Sciatic nerve (tissue), 2 donors: ENCODE measurements around the gene CACNA1S. TPM values are rescaled to one million over a fixed set of nuclear protein-coding genes. Genes with fewer than 3 reads are reported as not detected.
A peak's percentile ranks its signal among the peaks of the same experiment; 100 is the strongest.

ENCODE experiments used
- ATAC-seq: fragments of 200-7000 bp; cut with Tn5 transposase; one replicate; pipeline ENCODE4 v1.9.1; 2020; ENCODE audit warnings: mild to moderate bottlenecking, moderate library complexity
- DNase-seq: peaks from one replicate; pipeline ENCODE4 v3.0.0-alpha.2; 2020; ENCODE audit warnings: low spot score
- intact Hi-C: fragments of 100-400 bp; cut with DNase I; formaldehyde crosslinking; loops from one replicate; pipeline ENCODE4 v1.14.2; 2022
- total RNA-seq: library from RNA; stranded (reverse); fragmentation: NEBNext Ultra II Directional; extraction: Animal tissue kit (Norgen Biotek cat#: 25700); gene quantifications from one replicate; pipeline ENCODE4 v1.2.1, GENCODE V29; 2021
- donor health status: DM: no; HTN: no; CAD: no.
- donor health status: DM: no; HTN: no; CAD: no.

Gene CACNA1S
- total RNA-seq, 1 donor from 2014 or later = not detected

DNA sequence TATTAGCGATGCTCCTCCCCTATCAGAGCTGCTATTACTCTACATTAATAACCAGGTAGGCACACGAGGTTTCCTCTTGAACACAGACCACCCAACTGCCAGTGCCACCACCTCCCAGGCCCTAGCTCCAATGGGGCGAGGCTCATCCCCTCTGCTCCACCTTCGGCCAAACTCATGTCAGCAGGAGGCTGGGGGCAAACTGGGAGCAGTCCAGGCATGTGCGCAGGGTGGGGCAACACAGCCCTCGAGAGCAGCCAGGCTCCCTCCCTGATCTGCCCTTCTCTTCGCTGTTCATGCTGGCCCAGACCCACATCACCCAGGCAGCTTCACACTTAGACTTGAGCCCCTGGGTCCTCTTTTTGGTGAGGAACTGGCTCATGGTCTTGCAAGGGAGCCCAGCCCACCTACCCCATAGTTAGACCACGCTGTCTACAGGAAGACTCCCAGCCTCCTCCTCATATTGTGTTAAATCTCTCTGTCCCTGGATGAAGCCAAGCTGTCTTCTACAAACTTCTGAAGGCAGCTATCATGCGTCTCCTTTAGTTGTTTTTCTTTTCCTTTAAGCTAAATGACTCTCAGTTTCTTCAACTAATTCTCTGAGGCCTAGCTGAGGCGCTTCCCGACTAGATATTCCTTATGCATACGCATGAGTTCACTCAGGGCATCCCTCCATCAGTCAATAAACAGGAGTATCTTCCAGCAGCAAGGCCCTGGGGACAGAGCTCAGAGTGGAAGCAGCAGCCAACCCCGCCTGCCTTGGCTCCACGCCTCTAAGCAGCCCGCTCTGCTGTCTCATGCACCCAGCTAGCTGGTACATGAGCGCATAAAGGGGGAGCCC is 30.0 kb upstream of the CACNA1S start:
- intact Hi-C loops = no loop called here
- peak; percentile 76 for DNase-seq
- peak; percentile 79 for ATAC-seq

GRCh38 chr1:201141418-201141817 is 29.2 kb upstream of the CACNA1S start:
- intact Hi-C loops = no loop called here
- no peak for ATAC-seq
- DNase-seq = no peak

- DNase-seq (no peak), ATAC-seq (no peak)
- intact Hi-C loops = no loop called here
Measured at GRCh38 chr1:201140941-201141260, 28.7 kb upstream of the CACNA1S start.

DNA sequence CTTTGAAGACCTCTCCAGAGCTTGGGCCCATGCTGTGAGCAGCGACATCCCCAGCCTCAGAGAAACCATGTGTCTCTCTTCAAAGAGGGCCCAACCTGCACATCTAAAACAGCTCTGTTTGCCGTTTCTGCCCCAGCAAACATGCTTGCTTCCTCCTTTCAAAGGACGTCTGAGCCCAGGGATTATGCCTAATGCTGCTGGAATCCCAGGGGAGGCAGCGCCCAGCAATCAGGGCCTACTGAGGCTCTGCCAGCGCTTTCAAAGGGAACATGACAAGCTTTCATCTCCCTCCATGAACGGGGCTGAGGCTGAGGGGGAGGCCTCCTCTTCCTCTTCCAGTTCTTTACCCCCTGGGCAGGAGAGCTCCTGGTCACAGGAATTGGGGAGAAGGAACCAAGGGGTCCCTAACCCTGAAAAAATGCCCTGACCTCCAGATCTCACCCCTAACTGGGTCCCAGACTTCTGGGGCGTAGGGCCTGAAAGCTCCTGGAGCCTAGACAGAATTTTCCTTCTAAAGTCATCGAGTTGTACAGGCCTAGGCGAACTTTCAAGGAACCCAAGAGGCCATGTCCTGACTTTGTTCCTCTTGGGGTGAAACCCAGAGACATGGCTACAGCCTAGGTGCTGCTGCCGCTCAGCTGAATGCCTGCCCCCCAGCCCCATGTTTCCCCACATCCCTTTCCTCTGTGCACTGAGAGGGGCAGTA is 28.2 kb upstream of the CACNA1S start:
- intact Hi-C loops = no loop called here
- no peak for ATAC-seq
- peak; percentile 42 for DNase-seq

DNA sequence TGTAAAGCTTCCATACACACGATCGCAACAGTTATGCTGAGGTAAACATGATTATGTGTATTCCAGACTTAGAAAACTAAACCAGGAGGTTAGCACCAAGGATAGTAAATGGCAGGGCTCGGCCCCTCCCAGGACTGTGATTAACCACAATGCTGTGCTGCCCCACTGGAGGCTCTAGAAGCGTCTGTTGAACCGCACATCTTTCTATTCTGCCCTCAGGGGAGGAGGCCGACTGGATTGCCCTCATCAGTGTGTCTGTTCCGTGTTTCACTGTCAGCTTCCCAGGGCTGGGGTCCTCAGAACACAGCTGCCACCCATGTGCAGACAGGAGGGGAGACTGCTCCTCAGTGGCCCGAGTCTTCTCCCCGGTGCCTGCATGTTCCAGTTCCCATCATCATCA is 27.5 kb upstream of the CACNA1S start:
- DNase-seq = no peak

GRCh38 chr1:201139306-201139705 is 27.1 kb upstream of the CACNA1S start:
- intact Hi-C loops = no loop called here

More for the DNA sequence above, 27.5 kb upstream of the CACNA1S start:
- no peak for ATAC-seq
- intact Hi-C loops = no loop called here

DNA sequence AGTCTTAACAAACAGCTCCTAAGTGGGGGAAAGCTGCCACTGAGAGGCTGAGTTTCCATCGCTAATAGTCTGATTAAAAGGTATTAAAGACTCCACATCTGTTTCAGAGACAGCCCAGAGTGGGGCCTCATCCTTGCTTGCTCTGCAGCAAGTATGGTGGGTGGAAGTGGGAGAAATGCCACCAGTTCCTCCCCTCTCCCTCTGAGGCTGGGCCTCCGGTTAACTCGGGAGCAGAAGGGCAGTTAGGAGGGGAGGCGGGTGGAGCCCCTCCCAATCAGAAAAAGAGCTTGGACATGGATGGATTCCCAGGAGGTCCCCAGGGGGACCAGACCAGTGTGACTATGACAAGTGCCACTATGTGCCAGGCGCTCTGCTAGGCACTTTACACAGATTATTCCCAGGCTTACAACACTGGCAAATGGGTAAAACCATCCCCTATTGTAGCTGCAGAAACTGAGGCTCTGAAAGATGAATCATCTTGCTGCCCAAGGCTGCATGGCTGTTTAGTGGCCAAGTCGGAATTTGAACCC is 26.1 kb upstream of the CACNA1S start:
- ATAC-seq (no peak), DNase-seq (no peak)
- intact Hi-C loops = no loop called here

More at GRCh38 chr1:201139306-201139705, 27.1 kb upstream of the CACNA1S start:
- ATAC-seq (no peak), DNase-seq (no peak)

GRCh38 chr1:201137579-201138310 is 25.5 kb upstream of the CACNA1S start:
- peak; percentile 74 for ATAC-seq
- intact Hi-C loops = no loop called here
- DNase-seq = peak; percentile 73

GRCh38 chr1:201137024-201137392 is 24.8 kb upstream of the CACNA1S start:
- ATAC-seq (no peak), DNase-seq (no peak)
- intact Hi-C loops = no loop called here

GRCh38 chr1:201136355-201137023 is 24.3 kb upstream of the CACNA1S start:
- intact Hi-C loops = no loop called here
- DNase-seq (no peak), ATAC-seq (no peak)

DNA sequence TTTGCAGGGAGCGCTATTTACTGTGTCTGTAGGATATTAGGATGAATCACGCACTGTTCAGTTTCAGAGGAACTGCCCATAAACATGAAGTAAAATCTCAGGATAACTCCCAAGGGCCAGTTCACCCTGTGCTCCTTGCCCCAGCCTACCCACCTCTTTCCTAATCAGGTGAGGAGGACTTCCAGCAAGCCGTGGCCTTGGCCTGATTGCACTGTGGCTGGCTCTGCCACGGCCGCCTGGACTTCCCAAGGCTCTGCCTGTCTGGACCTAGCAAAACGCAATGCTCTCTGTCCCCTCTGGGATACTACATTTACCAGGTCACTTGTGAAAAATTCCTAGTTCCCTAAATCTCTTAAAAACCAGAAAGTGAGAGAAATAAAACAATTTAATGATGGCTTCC is 22.2 kb upstream of the CACNA1S start:
- intact Hi-C loops = no loop called here

DNA sequence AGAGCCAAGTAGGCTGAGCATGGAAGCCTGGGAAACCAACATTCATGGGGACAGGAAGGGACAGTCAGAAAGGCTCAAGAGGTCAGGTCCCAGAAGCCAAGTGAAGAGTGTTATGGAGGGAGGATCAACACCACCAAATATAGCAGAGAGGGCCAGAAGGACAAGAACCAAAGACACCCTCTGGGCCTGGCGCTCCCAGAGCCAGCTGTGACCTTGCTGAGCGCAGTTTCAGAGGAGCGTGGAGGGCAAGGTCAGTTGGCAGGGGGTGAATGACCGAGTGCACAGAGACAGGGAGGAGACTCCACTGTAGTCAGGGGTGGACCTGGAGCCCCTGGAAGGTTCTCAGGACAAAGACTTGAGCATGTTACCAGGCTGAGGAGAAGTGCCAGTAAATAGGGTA is 19.2 kb upstream of the CACNA1S start:
- intact Hi-C loops = no loop called here
- ATAC-seq = no peak
- DNase-seq = no peak

More for the DNA sequence above, 22.2 kb upstream of the CACNA1S start:
- ATAC-seq (no peak), DNase-seq (no peak)

DNA sequence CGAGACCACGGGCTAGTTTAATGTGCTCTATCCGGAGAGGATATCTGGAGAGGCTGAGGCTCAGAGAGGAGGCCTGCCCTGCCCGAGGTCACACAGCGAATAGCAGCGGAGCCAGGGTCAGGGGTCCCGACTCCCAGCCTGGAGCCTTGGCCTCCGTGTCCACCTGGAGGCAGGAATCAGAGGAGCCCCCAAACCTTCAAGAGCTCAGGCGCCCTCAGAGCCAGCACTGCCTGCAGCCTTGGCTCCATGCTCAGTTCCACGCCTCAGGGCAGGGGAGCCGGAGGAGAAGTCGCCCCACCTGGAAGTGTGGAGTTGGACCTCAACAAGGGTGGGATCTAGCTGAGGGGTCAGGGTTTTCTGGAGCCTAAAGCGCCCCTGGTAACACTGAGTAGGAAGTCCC is 16.7 kb upstream of the CACNA1S start:
- no peak for ATAC-seq
- intact Hi-C loops = no loop called here
- DNase-seq = no peak

GRCh38 chr1:201128476-201128875 is 16.2 kb upstream of the CACNA1S start:
- DNase-seq = no peak
- intact Hi-C loops = no loop called here
- ATAC-seq = no peak

DNA sequence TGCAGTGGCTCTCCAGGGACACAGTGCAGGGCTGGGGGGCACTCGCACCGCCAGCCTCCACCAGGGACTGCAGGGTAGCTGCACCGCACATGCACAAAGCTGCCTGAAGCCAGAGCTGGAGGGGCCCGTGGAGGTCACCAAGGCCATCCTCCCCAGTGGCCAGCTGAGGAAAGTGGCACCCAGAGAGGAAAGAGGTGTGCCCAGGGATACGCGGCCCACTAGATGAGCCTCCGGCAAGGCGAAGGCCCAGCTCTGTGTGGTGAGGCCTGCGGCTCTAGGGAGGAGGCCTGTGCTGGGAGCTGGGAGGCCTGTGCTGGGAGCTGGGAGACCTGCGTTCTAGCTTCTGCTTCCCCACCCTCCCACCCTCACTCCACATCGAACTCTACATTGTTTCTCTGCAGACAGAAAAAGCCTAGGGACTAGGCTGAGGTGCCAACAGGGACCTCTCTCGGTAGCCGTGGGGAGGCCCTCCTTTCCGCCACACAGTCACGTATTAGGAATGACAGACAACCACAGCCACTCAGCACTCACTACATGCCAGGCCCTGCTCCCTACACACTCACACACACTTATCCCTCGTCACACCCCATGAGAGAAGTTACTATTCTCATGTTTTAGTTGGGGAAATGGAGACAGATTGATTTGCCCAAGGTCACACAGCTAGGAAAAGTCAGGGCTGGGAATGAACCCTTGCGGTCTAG is 15.7 kb upstream of the CACNA1S start:
- ATAC-seq (no peak), DNase-seq (no peak)
- intact Hi-C loops = no loop called here

DNA sequence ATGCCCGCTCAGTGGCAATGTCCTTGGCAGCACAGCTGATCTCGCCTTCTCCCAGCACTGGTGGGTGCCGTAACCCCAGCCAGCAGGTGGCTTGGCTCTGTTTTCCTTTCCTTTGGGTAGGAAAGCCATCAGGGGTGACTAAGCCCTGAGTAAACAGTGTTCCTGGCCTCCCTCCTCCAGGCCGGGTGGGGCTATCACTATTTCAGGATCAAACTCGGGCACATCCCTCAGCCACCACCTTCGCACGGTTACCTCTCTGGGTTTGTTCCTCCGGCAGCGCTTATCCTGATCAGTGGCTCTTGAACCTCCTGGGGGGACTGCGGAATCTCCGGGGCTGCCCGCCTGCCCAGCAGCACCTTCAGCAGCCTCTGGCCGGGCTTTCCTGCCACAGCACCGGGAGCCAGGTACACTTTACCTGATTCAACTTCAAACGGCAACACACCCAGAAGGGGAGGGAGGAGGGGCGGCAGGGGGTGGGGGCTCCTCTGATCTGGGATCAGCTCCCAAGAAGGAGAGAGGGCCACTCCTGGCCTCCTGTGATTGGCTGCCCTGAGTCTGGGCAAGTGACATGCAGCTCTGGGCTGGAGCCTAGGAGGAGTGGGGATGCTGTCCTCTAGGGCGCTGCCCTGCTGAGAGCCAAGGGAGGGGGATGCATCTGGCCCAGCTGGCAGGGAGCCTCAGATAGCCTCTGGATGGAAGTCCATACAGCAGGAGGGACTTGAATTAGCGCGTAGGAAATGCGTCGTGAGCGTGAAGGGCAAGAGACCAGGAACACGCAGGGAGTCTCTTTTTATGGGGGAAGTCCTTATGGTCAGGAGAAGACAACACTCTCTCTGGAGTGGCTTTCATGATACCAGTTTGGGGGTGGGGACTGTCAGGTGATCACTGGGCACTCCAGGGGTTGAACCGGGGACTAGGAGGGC is 14.9 kb upstream of the CACNA1S start, which contains the start of gene ASCL5:
Gene ASCL5 (minus strand): TSS at position 353 of the 923 bp plus-strand sequence. CDS start 11,812 bp downstream, outside the sequence.
- DNase-seq (no peak), ATAC-seq (no peak)
- intact Hi-C loops = no loop called here

DNA sequence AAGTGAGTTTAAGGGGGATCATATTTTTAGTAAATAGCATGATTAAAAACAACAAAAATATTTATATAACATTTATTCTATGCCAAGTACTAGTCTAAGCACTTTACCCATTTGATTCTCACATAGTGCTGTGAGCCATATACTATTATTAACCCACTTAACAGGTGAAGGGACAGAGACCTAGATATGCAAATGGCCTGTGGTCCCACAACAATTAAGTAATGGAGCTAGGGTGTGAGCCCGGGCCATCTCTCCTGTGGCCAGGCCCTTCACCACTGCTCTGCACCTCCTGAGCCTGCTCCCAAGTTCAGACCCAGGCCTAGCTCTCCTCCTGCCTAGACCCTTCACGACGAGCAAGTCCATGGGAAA is 14.2 kb upstream of the CACNA1S start:
- intact Hi-C loops = no loop called here
- no peak for ATAC-seq
- DNase-seq = no peak

GRCh38 chr1:201125800-201126199 is 13.6 kb upstream of the CACNA1S start:
- no peak for DNase-seq
- intact Hi-C loops = no loop called here
- ATAC-seq = no peak
